Suprapubic skin (tissue), 4 donors: ENCODE results near the gene SSNA1. TPM values are rescaled to one million over a fixed set of nuclear protein-coding genes. Genes with fewer than 3 reads are reported as not detected.

Experiments
- DNase-seq, 2 donors: peaks; one replicate each; pipeline ENCODE4 v3.0.0-alpha.2; 2019; ENCODE audit warnings: low spot score in 2 of 2
- H3K27ac ChIP-seq: fragments of 200-600 bp; sonication (generic); one replicate; pipeline ENCODE4 v1.5.1; 2019
- H3K27me3 ChIP-seq: fragments of 200-600 bp; sonication (generic); one replicate; pipeline ENCODE4 v1.5.1; 2019
- H3K36me3 ChIP-seq: fragments of 200-600 bp; sonication (generic); one replicate; pipeline ENCODE4 v1.5.1; 2019
- H3K4me1 ChIP-seq: fragments of 200-600 bp; sonication (generic); one replicate; pipeline ENCODE4 v1.5.1; 2019
- H3K4me3 ChIP-seq: fragments of 200-600 bp; sonication (generic); one replicate; pipeline ENCODE4 v1.5.1; 2019; ENCODE audit warnings: mild to moderate bottlenecking
- H3K9me3 ChIP-seq: fragments of 200-600 bp; sonication (generic); one replicate; pipeline ENCODE4 v1.5.1; 2019
- EP300 ChIP-seq: sonication (generic); formaldehyde crosslinking; IDR thresholded peaks from one replicate; pipeline ENCODE4 v1.6.1; 2017; ENCODE audit warnings: antibody characterized with exemption
- POLR2A ChIP-seq, 2 donors: fragments of 450-650 bp; IDR thresholded peaks; one replicate each; pipeline ENCODE4 v1.6.1; 2017; ENCODE audit warnings: antibody characterized with exemption in 2 of 2, mild to moderate bottlenecking in 2 of 2, moderate library complexity in 2 of 2
- POLR2AphosphoS5 ChIP-seq, 3 donors: sonication (generic); formaldehyde crosslinking; IDR thresholded peaks; one replicate each; pipeline ENCODE4 v1.6.1; 2017; ENCODE audit warnings: antibody characterized with exemption in 3 of 3
- WGBS: methylation state at CpG from one replicate; pipeline ENCODE4 v1.1.5; 2018; 5-methylcytosine and 5-hydroxymethylcytosine counted together
- total RNA-seq, 4 donors: library from RNA; depleted of rRNA; stranded (reverse); fragments of >200 nt; gene quantifications; one replicate each; pipeline ENCODE4 v1.1.0, GENCODE V29; 2016
- TF ChIP-seq, protein P1 (sequence below), 2 donors: fragments of 200-600 bp in 1 of 2; fragments of 450-650 bp in 1 of 2; sonication (generic) in 1 of 2; IDR thresholded peaks; one replicate each; pipeline ENCODE4 v1.5.1; 2016 to 2019; ENCODE audit warnings: antibody characterized with exemption in 2 of 2, mild to moderate bottlenecking in 1 of 2, moderate library complexity in 1 of 2

SSNA1 gene
- total RNA-seq, 4 donors from 2014 or later: 45.9 to 72.0 (median 71.1) TPM

DNA sequence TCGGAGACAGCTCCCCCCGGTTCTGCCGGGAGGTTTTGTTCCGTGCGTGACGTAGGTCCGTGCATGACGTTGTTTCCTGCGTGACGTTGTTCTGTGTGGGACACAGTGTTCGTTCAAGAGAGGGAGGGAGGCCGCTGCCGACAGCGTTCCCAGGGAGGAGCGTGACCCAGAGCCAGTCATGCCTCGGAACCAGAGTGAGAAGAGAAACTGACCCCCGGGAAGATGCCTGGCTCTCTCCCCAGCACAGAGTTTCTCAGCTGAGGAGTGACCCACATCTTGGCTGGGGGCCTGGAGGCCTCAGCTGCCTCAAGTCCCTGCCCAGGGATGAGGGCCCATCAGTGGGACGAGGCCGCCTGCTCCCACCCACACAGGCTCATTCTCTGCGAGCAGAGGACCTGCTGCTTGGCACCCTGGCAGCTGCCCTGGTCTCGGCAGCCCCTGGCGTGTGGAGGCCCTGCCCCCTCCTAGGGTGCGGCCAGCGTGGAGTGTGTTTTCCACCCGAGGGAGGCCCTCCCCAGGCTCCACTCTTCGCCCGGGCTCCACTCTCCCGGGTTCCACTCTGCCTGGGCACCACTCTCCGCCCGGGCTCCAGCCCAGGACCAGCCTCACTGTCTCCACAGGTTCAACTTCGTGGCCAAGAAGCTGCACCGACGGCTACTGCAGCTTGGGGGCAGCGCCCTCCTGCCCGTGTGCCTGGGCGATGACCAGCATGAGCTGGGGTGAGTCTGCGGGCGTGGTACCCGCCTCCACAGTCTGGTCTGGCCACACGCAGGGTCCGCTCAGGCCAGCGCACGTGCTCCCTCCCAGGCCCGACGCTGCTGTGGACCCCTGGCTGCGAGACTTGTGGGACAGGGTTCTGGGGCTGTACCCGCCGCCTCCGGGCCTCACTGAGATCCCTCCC, 24.9 kb downstream of the SSNA1 start:
- H3K4me3 ChIP-seq: no peak overlapping the region
- no peak overlapping the region for H3K27ac ChIP-seq
- 91% methylated on average over 36 of the region's 49 CpGs for WGBS
- H3K4me1 ChIP-seq: peaks cover 20% of the 10 kb centered on the region
- H3K9me3 ChIP-seq: no peaks in the 10 kb centered on the region
- no peak for TF ChIP-seq POLR2AphosphoS5 (IDR thresholded peaks at IDR 0.05)
- TF ChIP-seq EP300: no peak
- TF ChIP-seq POLR2A (IDR thresholded peaks at IDR 0.05): no peak
- TF ChIP-seq, protein P1, sequence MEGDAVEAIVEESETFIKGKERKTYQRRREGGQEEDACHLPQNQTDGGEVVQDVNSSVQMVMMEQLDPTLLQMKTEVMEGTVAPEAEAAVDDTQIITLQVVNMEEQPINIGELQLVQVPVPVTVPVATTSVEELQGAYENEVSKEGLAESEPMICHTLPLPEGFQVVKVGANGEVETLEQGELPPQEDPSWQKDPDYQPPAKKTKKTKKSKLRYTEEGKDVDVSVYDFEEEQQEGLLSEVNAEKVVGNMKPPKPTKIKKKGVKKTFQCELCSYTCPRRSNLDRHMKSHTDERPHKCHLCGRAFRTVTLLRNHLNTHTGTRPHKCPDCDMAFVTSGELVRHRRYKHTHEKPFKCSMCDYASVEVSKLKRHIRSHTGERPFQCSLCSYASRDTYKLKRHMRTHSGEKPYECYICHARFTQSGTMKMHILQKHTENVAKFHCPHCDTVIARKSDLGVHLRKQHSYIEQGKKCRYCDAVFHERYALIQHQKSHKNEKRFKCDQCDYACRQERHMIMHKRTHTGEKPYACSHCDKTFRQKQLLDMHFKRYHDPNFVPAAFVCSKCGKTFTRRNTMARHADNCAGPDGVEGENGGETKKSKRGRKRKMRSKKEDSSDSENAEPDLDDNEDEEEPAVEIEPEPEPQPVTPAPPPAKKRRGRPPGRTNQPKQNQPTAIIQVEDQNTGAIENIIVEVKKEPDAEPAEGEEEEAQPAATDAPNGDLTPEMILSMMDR (IDR thresholded peaks at IDR 0.05): no peak
- DNase-seq: no peak
- H3K27me3 ChIP-seq: no peaks in the 10 kb centered on the region
- peaks cover 18% of the 10 kb centered on the region for H3K36me3 ChIP-seq

DNA sequence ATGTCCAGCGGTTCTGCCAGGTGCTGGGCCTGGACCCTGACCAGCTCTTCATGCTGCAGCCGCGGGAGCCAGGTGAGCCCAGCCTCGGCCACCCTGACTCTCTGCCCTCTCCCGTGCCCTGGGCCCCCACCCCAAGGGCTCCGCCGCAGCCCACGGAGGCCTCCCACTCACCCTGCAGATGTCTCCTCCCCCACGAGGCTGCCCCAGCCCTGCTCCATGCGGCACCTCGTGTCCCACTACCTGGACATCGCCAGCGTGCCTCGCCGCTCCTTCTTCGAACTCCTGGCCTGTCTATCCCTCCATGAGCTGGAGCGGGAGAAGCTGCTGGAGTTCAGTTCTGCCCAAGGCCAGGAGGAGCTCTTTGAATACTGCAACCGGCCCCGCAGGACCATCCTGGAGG, 26.1 kb downstream of the SSNA1 start:
- no peak overlapping the region for H3K27ac ChIP-seq
- H3K27me3 ChIP-seq: no peaks in the 10 kb centered on the region
- peaks cover 27% of the 10 kb centered on the region for H3K4me1 ChIP-seq
- no peak overlapping the region for H3K4me3 ChIP-seq
- WGBS: 94% methylated on average over 19 of the region's 19 CpGs
- H3K9me3 ChIP-seq: no peaks in the 10 kb centered on the region
- no peak for TF ChIP-seq POLR2AphosphoS5 (IDR thresholded peaks at IDR 0.05)
- peaks cover 10% of the 10 kb centered on the region for H3K36me3 ChIP-seq
- no peak for DNase-seq

DNA sequence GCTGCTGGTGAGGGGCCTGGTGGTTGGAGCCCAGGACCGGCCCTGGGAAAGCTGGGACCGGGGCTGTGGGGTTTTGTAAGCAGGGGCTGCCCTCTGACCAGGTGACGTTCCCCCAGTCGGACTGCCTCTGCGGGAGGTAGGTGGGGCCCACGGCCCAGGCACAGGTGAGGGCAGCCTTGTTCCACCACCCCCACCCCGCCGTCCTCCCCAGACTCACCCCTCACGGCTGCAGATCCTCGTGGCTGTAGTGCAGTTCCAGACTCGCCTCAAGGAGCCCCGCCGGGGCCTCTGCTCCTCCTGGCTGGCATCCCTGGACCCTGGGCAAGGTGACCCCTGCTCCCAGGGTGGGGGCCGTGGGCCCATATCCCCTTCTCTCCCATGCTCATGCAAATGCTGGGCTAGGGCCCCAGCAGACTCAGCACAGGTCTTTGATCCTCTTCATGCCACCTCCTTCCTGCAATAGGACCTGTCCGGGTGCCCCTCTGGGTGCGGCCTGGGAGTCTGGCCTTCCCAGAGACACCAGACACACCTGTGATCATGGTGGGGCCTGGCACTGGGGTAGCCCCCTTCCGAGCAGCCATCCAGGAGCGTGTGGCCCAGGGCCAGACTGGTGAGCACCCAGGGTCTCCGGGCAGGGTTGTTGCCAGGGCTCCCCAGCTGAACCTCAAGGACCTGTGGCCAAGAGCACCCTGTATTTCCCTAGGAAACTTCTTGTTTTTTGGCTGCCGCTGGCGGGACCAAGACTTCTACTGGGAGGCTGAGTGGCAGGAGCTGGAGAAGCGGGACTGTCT, 26.9 kb downstream of the SSNA1 start:
- Histone ChIP-seq H3K4me1 (peaks cover 27% of the 10 kb centered on the region), H3K4me3 (no peak overlapping the region), H3K27me3 (no peaks in the 10 kb centered on the region), H3K27ac (no peak overlapping the region), H3K36me3 (peaks cover 10% of the 10 kb centered on the region), H3K9me3 (no peaks in the 10 kb centered on the region)
- no peak for TF ChIP-seq EP300
- TF ChIP-seq, protein P1 (IDR thresholded peaks at IDR 0.05): no peak
- TF ChIP-seq POLR2AphosphoS5 (IDR thresholded peaks at IDR 0.05): no peak
- no peak for TF ChIP-seq POLR2A (IDR thresholded peaks at IDR 0.05)
- WGBS: 91% methylated on average over 8 of the region's 22 CpGs
- no peak for DNase-seq

DNA sequence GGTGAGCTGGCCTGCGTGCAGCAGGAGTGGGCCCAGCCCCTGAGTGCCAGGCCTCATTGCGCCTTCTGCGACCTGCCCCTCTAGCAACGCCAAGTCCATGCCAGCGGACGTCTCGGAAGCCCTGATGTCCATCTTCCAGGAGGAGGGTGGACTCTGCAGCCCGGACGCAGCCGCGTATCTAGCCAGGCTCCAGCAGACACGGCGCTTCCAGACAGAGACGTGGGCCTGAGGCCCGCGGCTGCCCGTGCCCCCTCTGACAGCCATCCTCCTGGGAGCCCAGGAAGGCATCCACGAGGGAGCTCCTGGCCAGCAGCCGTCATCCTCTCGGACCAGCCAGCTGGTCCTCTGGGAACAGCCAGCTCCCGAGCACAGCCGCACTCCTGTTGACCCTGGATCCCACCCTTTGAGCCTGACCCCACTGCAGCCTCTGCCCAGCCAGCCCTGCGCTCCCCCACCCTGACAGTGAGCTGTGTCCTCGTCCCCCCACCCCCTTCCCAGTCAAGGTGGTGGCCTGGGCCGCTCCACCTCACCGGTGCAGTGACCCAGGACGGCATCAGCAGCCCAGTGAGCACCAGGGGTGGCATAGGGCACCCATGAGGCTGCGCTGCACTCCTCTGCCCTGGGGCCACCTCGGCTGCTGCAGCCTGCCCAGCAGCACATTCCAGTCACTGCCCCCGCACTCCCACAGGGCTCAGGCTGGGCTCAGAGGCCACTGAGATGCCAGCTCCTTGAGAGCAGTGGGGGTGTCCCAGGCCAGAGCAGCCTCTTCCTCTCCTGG, 27.9 kb downstream of the SSNA1 start:
- H3K27ac ChIP-seq: no peak overlapping the region
- DNase-seq: no peak
- TF ChIP-seq POLR2A (IDR thresholded peaks at IDR 0.05) (no peak), EP300 (no peak), POLR2AphosphoS5 (IDR thresholded peaks at IDR 0.05) (no peak)
- TF ChIP-seq, protein P1 (IDR thresholded peaks at IDR 0.05): no peak
- H3K27me3 ChIP-seq: no peaks in the 10 kb centered on the region
- no peak overlapping the region for H3K4me3 ChIP-seq
- WGBS: 100% methylated on average over 3 of the region's 30 CpGs
- peaks cover 27% of the 10 kb centered on the region for H3K4me1 ChIP-seq
- peaks cover 10% of the 10 kb centered on the region for H3K36me3 ChIP-seq
- no peaks in the 10 kb centered on the region for H3K9me3 ChIP-seq
